HepG2 (cell line): ENCODE data around the gene ZNF148. TPM values are rescaled to one million over a fixed set of nuclear protein-coding genes. Genes with fewer than 3 reads are reported as not detected.

ENCODE experiments used
- ATAC-seq: fragments of 200-7000 bp; cut with Tn5 transposase; 3 replicates; pipeline ENCODE4 v1.9.1; 2020; ENCODE audit warnings: mild to moderate bottlenecking, moderate library complexity
- BruUV-seq: library from RNA; stranded (reverse); fragments of 400-500 nt; replicated peaks from 2 replicates; lab custom pipeline; 2021; lab: Mats Ljungman, UMichigan
- CTCF ChIA-PET: fragments of 300-600 bp; formaldehyde crosslinking; extraction: SDS; loops from one replicate; lab custom pipeline; 2021; ENCODE audit warnings: low total read pairs, inconsistent platforms, low intra/inter-chr PET ratio; lab: Yijun Ruan, JAX
- POLR2A ChIA-PET: fragments of 350-600 bp; sonication (Branson Sonifier 250); formaldehyde crosslinking; loops from one replicate; lab custom pipeline; 2020; ENCODE audit warnings: antibody characterized with exemption, inconsistent platforms; lab: Yijun Ruan, JAX
- DNase-seq: peaks from one replicate; pipeline ENCODE4 v3.0.0-alpha.2; 2015; ENCODE audit warnings: low spot score
- FAIRE-seq: peaks from 3 replicates; lab custom pipeline; 2011; peaks lifted over from hg19 to GRCh38; lab: Jason Lieb, UNC
- H2AFZ ChIP-seq: one replicate; pipeline ENCODE4 v1.6.1; 2011; ENCODE audit warnings: low read length, inconsistent platforms
- H3K27ac ChIP-seq: fragments of 300-600 bp; 3 replicates; pipeline ENCODE4 v1.8.0; 2011; ENCODE audit warnings: mixed run types, mild to moderate bottlenecking, mixed read lengths, low read length, inconsistent platforms; ENCODE audit not compliant: insufficient read depth; ENCODE audit errors: extremely low read length
- H3K27me3 ChIP-seq, 2 experiments: fragments of 200-600 bp in 1 of 2; 2 replicates in 1 of 2; 3 replicates in 1 of 2; pipeline versions ENCODE4 v1.6.0 to v1.8.0; 2011; ENCODE audit warnings: low read length in 2 of 2, mild to moderate bottlenecking in 2 of 2, moderate library complexity in 2 of 2, inconsistent platforms in 1 of 2; ENCODE audit not compliant: insufficient read depth in 2 of 2, control insufficient read depth in 1 of 2
- H3K36me3 ChIP-seq, 2 experiments: fragments of 200-600 bp in 1 of 2; replicated peaks in 1 of 2; 2 replicates in 1 of 2; 3 replicates in 1 of 2; pipeline versions ENCODE4 v1.5.1 to v1.8.0; 2011; ENCODE audit warnings: low read length in 2 of 2, inconsistent platforms in 1 of 2; ENCODE audit not compliant: insufficient read depth in 2 of 2, control insufficient read depth in 1 of 2
- H3K4me1 ChIP-seq: 2 replicates; pipeline ENCODE4 v1.5.1; 2012; ENCODE audit warnings: low read length, inconsistent platforms; ENCODE audit not compliant: insufficient read depth
- H3K4me2 ChIP-seq: 2 replicates; pipeline ENCODE4 v1.6.0; 2011; ENCODE audit warnings: low read depth, low read length, inconsistent platforms
- H3K4me3 ChIP-seq, 3 experiments: fragments of 200-600 bp in 1 of 3; sonication (generic), shearing (Covaris generic) in 1 of 3; replicated peaks in 1 of 3; 2 replicates each; pipeline ENCODE4 v1.5.1; 2011 to 2016; ENCODE audit warnings: low read length in 3 of 3, inconsistent platforms in 2 of 3, low read depth in 2 of 3, mild to moderate bottlenecking in 2 of 3, control low read depth in 1 of 3, mixed read lengths in 1 of 3; ENCODE audit not compliant: insufficient read depth in 1 of 3
- H3K79me2 ChIP-seq: one replicate; pipeline ENCODE4 v1.6.1; 2011; ENCODE audit warnings: low read length, inconsistent platforms; ENCODE audit not compliant: insufficient read depth
- H3K9ac ChIP-seq: 2 replicates; pipeline ENCODE4 v1.6.0; 2011; ENCODE audit warnings: mild to moderate bottlenecking, low read depth, low read length, inconsistent platforms; ENCODE audit not compliant: insufficient read depth
- H3K9me3 ChIP-seq: 2 replicates; pipeline ENCODE4 v1.5.1; 2012; ENCODE audit warnings: mild to moderate bottlenecking, low read length
- H4K20me1 ChIP-seq: 2 replicates; pipeline ENCODE4 v1.6.0; 2011; ENCODE audit warnings: inconsistent platforms, mild to moderate bottlenecking, low read length, moderate library complexity; ENCODE audit not compliant: insufficient read depth
- BCL6 ChIP-seq: IDR thresholded peaks from 2 replicates; pipeline ENCODE4 v1.6.1; 2016; ENCODE audit warnings: missing genetic modification reagents, missing compliant biosample characterization
- HDAC6 ChIP-seq: fragments of 200-600 bp; sonication (generic); IDR thresholded peaks from 2 replicates; pipeline ENCODE4 v1.7.0; 2017; ENCODE audit warnings: mild to moderate bottlenecking, antibody characterized with exemption, low read length, low read depth
- HNRNPL ChIP-seq: fragments of 200-400 bp; formaldehyde crosslinking; IDR thresholded peaks from 2 replicates; pipeline ENCODE4 v1.6.1; 2017; ENCODE audit warnings: mild to moderate bottlenecking, low read depth, low read length
- ZNF484 ChIP-seq: sonication (generic); formaldehyde crosslinking; IDR thresholded peaks from 2 replicates; pipeline ENCODE4 v1.5.1; 2020; ENCODE audit warnings: mild to moderate bottlenecking, low read depth, missing genetic modification reagents, borderline replicate concordance
- WGBS: methylation state at CpG from one replicate; pipeline ENCODE4 v1.1.6; 2017; ENCODE audit warnings: low lambda C conversion rate; 5-methylcytosine and 5-hydroxymethylcytosine counted together
- in situ Hi-C: cut with HindIII; loops from 2 replicates; pipeline ENCODE4 v1.10.0; 2017; ENCODE audit warnings: low pct_unique_long_range_greater_than_20kb; ENCODE audit not compliant: extremely low pct_ligation_motif_present
- intact Hi-C: fragments of 100-400 bp; cut with micrococcal nuclease; formaldehyde crosslinking; loops from one replicate; pipeline ENCODE4 v1.10.0; 2022; ENCODE audit not compliant: unreplicated experiment
- polyA plus RNA-seq, 8 experiments: library from polyadenylated mRNA; depleted of rRNA in 3 of 8; stranded (reverse) in 7 of 8; unstranded in 1 of 8; fragments of >200 nt; fragmentation: Illumina TruSeq in 4 of 8; extraction: Trizol in 4 of 8; gene quantifications; 2 replicates each; pipeline versions ENCODE4 v1.2.1 to v1.2.3, GENCODE V29; 2011 to 2016; ENCODE audit warnings: low read depth in 4 of 8, missing spikeins in 1 of 8, mixed read lengths in 1 of 8; ENCODE audit not compliant: insufficient read depth in 1 of 8
- total RNA-seq, 5 experiments: library from RNA; depleted of rRNA; stranded (reverse); fragments of >200 nt; fragmentation: Illumina TruSeq; extraction: Trizol; gene quantifications; 2 replicates each; pipeline ENCODE4 v1.2.3, GENCODE V29; 2016; ENCODE audit warnings: low read depth in 1 of 5
- TF ChIP-seq, protein P1 (sequence below), 2 experiments: IDR thresholded peaks; 2 replicates each; pipeline ENCODE4 v1.6.1; 2011 to 2012; ENCODE audit warnings: low read length in 2 of 2, borderline replicate concordance in 1 of 2, low read depth in 1 of 2, mild to moderate bottlenecking in 1 of 2, moderate library complexity in 1 of 2
- TF ChIP-seq, protein P2 (sequence below): sonication (generic); formaldehyde crosslinking; IDR thresholded peaks from 2 replicates; pipeline ENCODE4 v1.5.0; 2020; ENCODE audit warnings: mild to moderate bottlenecking, missing genetic modification reagents, moderate library complexity
- TF ChIP-seq, protein P3 (sequence below): sonication (generic); formaldehyde crosslinking; IDR thresholded peaks from 2 replicates; pipeline ENCODE4 v1.8.0; 2022; ENCODE audit warnings: mild to moderate bottlenecking, missing genetic modification reagents; ENCODE audit not compliant: insufficient replicate concordance

Gene ZNF148
- total and polyA plus RNA-seq, 2 of the 13 experiments (the other 11 are each of a cell fraction or from before 2014, with no cell fraction given), result 10.6 to 36.1 TPM

DNA sequence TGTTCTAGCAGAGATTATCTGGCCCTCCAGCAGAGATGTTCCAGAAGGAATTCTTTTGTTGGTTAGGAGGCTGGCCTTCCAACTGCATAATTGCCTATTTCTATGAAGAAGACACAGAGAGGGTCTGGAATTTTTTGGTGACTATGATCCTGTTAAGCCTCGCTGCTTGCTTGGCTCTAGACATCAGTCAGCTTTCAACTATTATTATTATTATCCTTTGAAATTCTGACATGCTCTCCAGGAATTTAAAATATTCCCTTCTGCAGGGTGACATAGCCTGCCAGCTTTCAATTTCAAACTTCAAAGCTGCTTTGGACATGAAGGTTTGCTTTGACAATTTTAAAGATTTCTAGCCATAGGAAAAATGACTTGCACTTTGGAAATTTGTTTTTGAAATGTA is 26.3 kb upstream of the ZNF148 start:
- CTCF ChIA-PET, result no interaction called here
- Histone ChIP-seq H3K27me3 (no peaks in the 10 kb centered on the region), H3K9ac (no peak overlapping the region), H3K9me3 (no peaks in the 10 kb centered on the region), H2AFZ (no peak overlapping the region), H3K36me3 (no peaks in the 10 kb centered on the region), H4K20me1 (no peaks in the 10 kb centered on the region), H3K4me1 (no peaks in the 10 kb centered on the region), H3K4me2 (no peak overlapping the region), H3K4me3 (no peak overlapping the region), H3K27ac (no peak overlapping the region), H3K79me2 (no peaks in the 10 kb centered on the region)
- BruUV-seq, result no TSS peak
- POLR2A ChIA-PET, result interaction anchor here (1.7 kb wide), 1 partner anchor 26 kb away, joined by 4 read pairs; the partner anchor contains the start of gene ZNF148
- ATAC-seq, result peak; percentile 45; the same call in 2 of the 3 replicates
- TF ChIP-seq, protein P1, sequence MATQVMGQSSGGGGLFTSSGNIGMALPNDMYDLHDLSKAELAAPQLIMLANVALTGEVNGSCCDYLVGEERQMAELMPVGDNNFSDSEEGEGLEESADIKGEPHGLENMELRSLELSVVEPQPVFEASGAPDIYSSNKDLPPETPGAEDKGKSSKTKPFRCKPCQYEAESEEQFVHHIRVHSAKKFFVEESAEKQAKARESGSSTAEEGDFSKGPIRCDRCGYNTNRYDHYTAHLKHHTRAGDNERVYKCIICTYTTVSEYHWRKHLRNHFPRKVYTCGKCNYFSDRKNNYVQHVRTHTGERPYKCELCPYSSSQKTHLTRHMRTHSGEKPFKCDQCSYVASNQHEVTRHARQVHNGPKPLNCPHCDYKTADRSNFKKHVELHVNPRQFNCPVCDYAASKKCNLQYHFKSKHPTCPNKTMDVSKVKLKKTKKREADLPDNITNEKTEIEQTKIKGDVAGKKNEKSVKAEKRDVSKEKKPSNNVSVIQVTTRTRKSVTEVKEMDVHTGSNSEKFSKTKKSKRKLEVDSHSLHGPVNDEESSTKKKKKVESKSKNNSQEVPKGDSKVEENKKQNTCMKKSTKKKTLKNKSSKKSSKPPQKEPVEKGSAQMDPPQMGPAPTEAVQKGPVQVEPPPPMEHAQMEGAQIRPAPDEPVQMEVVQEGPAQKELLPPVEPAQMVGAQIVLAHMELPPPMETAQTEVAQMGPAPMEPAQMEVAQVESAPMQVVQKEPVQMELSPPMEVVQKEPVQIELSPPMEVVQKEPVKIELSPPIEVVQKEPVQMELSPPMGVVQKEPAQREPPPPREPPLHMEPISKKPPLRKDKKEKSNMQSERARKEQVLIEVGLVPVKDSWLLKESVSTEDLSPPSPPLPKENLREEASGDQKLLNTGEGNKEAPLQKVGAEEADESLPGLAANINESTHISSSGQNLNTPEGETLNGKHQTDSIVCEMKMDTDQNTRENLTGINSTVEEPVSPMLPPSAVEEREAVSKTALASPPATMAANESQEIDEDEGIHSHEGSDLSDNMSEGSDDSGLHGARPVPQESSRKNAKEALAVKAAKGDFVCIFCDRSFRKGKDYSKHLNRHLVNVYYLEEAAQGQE (IDR thresholded peaks at IDR 0.05; ENCODE audit: borderline replicate concordance in 1 of 2, low read depth in 1 of 2, low read length in 2 of 2), result no peak
- TF ChIP-seq BCL6 (CRISPR knock-in tag), result peak; percentile 39; the same call in 1 of the 2 replicates
- peak; percentile 49 for DNase-seq
- intact Hi-C loops (no loop called here), in situ Hi-C loops (no loop called here)
- WGBS, result 0% methylated on average over 1 of the region's 1 CpG
- FAIRE-seq, result no peak

DNA sequence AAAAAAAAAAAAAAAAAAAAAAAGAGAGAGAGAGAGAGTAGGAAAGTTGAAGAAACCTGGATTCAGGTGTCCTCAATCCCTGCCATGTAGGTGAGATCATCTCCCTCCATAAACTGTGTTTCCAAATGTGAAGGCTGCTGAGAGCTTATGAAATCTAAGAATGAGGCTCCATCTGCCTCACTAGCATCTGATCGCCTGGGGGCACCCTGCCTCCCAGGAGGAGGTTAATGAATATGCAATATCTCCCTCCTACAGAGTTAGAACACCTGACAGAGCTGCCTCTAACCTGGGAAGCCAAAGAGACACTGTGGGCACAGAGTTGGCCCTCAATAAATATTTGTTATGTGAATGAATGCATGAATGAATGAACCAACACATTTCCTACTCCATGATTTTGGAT is 23.8 kb upstream of the ZNF148 start:
- H4K20me1 ChIP-seq, result no peaks in the 10 kb centered on the region
- DNase-seq (no peak), FAIRE-seq (no peak), ATAC-seq (peak; percentile 64)
- no TSS peak for BruUV-seq
- no peak overlapping the region for H3K9ac ChIP-seq
- in situ Hi-C loops (no loop called here), intact Hi-C loops (no loop called here)
- H3K4me1 ChIP-seq, result peaks cover 15% of the 10 kb centered on the region
- H3K9me3 ChIP-seq, result no peaks in the 10 kb centered on the region
- no peaks in the 10 kb centered on the region for H3K36me3 ChIP-seq
- no peak overlapping the region for H2AFZ ChIP-seq
- no peak for TF ChIP-seq ZNF484 (CRISPR knock-in tag)
- TF ChIP-seq, protein P2, sequence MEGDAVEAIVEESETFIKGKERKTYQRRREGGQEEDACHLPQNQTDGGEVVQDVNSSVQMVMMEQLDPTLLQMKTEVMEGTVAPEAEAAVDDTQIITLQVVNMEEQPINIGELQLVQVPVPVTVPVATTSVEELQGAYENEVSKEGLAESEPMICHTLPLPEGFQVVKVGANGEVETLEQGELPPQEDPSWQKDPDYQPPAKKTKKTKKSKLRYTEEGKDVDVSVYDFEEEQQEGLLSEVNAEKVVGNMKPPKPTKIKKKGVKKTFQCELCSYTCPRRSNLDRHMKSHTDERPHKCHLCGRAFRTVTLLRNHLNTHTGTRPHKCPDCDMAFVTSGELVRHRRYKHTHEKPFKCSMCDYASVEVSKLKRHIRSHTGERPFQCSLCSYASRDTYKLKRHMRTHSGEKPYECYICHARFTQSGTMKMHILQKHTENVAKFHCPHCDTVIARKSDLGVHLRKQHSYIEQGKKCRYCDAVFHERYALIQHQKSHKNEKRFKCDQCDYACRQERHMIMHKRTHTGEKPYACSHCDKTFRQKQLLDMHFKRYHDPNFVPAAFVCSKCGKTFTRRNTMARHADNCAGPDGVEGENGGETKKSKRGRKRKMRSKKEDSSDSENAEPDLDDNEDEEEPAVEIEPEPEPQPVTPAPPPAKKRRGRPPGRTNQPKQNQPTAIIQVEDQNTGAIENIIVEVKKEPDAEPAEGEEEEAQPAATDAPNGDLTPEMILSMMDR (CRISPR knock-in tag), result peak; percentile 36
- TF ChIP-seq, protein P3, sequence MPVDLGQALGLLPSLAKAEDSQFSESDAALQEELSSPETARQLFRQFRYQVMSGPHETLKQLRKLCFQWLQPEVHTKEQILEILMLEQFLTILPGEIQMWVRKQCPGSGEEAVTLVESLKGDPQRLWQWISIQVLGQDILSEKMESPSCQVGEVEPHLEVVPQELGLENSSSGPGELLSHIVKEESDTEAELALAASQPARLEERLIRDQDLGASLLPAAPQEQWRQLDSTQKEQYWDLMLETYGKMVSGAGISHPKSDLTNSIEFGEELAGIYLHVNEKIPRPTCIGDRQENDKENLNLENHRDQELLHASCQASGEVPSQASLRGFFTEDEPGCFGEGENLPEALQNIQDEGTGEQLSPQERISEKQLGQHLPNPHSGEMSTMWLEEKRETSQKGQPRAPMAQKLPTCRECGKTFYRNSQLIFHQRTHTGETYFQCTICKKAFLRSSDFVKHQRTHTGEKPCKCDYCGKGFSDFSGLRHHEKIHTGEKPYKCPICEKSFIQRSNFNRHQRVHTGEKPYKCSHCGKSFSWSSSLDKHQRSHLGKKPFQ (CRISPR knock-in tag), result no peak
- TF ChIP-seq HNRNPL, result no peak
- TF ChIP-seq HDAC6, result no peak
- CTCF ChIA-PET, result no interaction called here
- no peaks in the 10 kb centered on the region for H3K27me3 ChIP-seq
- POLR2A ChIA-PET, result interaction anchor here (2.3 kb wide), 1 partner anchor 24 kb away, joined by 6 read pairs; the partner anchor contains the start of gene ZNF148
- H3K4me3 ChIP-seq, result no peak overlapping the region
- no peak overlapping the region for H3K4me2 ChIP-seq
- H3K27ac ChIP-seq, result no peak overlapping the region
- 0% methylated on average over 1 of the region's 1 CpG for WGBS
- H3K79me2 ChIP-seq, result no peaks in the 10 kb centered on the region
